Right atrium auricular region (tissue), 2 donors: ENCODE data around the gene LCOR. TPM values are rescaled to one million over a fixed set of nuclear protein-coding genes. Genes with fewer than 3 reads are reported as not detected.
A peak's percentile ranks its signal among the peaks of the same experiment; 100 is the strongest.

Source experiments
- DNase-seq: peaks from one replicate; pipeline ENCODE4 v3.0.0-alpha.2; 2019; ENCODE audit warnings: low spot score
- H3K27ac ChIP-seq, 2 donors: fragments of 200-600 bp; sonication (generic); 1 replicate in 1 of 2; 2 replicates in 1 of 2; pipeline ENCODE4 v1.5.1; 2016 to 2019
- H3K27me3 ChIP-seq, 2 donors: fragments of 200-600 bp; sonication (generic); one replicate each; pipeline versions ENCODE4 v1.5.1 to v1.6.0; 2017 to 2019
- H3K36me3 ChIP-seq: fragments of 200-600 bp; sonication (generic); one replicate; pipeline ENCODE4 v1.5.1; 2016
- H3K4me1 ChIP-seq, 2 donors: fragments of 200-600 bp; sonication (generic); one replicate each; pipeline versions ENCODE4 v1.5.1 to v1.6.0; 2017 to 2019
- H3K4me3 ChIP-seq, 2 donors: fragments of 200-600 bp; sonication (generic); 1 replicate in 1 of 2; 2 replicates in 1 of 2; pipeline ENCODE4 v1.5.1; 2017 to 2019; ENCODE audit warnings: mild to moderate bottlenecking in 1 of 2, moderate library complexity in 1 of 2
- H3K9me3 ChIP-seq, 2 donors: fragments of 200-600 bp; sonication (generic); one replicate each; pipeline ENCODE4 v1.5.1; 2019
- CTCF ChIP-seq, 2 donors: fragments of 200-600 bp; sonication (generic); IDR thresholded peaks; one replicate each; pipeline ENCODE4 v1.5.1; 2019; ENCODE audit warnings: antibody characterized with exemption in 2 of 2
- total RNA-seq, 2 donors: library from RNA; depleted of rRNA; stranded (reverse); fragments of >200 nt; gene quantifications; one replicate each; pipeline ENCODE4 v1.1.0, GENCODE V29; 2016

Gene LCOR
- total RNA-seq, 2 donors from 2014 or later = 10.2 to 12.2 TPM

DNA sequence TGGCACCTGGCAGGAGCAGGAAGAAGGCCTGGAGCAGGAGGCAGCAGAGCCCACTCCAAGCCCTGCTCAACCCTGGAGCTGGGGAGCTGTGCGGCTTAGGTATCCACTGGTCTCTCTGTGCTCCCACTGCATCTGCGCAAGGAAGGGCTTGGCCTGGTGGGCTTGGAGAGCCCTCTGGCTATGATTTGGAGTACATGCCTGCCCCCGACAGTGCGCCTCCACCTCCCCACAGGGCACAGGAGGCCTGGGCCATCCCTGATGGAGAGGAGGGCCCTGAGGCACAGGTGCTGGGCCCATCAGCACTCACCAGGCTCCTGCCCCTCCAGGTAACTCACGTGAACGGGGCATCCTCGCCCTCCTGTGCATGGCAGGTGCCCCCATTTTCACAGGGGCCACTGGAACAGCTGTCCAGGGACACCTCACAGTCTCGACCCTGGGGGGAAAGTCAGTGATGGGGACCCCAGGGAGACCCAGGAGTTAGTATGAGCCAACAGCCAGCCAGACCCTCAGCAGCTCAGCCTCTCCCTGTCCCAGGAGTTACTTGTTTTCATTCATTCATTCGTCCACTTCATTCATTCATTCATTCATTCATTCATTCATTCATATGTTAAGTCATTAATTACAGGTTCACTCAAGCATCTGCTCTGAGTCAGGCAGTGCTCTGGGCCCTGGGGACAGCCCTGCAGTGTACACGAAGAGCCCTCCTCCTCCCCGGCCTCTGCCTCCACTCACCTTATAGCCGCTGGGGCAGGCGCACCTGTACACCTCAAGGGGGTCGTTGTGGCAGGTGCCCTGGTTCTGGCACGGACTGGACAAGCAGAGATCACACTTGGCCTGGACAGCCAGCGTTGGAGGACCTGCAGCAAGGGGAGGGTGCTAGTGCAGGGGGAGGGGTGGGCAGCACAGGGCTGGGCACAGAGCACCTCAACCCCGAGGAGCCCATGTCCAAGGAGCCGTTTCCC lies 186.4 kb downstream of the LCOR start:
- Histone ChIP-seq H3K36me3 (no peaks in the 10 kb centered on the region), H3K4me1 (peaks cover 0 to 7% of the 10 kb centered on the region in 2 donors), H3K27me3 (no peaks in the 10 kb centered on the region), H3K9me3 (no peaks in the 10 kb centered on the region), H3K27ac (no peak overlapping the region), H3K4me3 (no peak overlapping the region)
- TF ChIP-seq CTCF (IDR thresholded peaks at IDR 0.05) = no peak
- no peak for DNase-seq

GRCh38 chr10:97019213-97019844 lies 187.2 kb downstream of the LCOR start:
- Histone ChIP-seq H3K9me3 (no peaks in the 10 kb centered on the region), H3K36me3 (no peaks in the 10 kb centered on the region), H3K4me1 (peaks cover 0 to 15% of the 10 kb centered on the region in 2 donors), H3K27ac (no peak overlapping the region), H3K4me3 (no peak overlapping the region), H3K27me3 (no peaks in the 10 kb centered on the region)
- no peak for DNase-seq
- no peak for TF ChIP-seq CTCF (IDR thresholded peaks at IDR 0.05)

DNA sequence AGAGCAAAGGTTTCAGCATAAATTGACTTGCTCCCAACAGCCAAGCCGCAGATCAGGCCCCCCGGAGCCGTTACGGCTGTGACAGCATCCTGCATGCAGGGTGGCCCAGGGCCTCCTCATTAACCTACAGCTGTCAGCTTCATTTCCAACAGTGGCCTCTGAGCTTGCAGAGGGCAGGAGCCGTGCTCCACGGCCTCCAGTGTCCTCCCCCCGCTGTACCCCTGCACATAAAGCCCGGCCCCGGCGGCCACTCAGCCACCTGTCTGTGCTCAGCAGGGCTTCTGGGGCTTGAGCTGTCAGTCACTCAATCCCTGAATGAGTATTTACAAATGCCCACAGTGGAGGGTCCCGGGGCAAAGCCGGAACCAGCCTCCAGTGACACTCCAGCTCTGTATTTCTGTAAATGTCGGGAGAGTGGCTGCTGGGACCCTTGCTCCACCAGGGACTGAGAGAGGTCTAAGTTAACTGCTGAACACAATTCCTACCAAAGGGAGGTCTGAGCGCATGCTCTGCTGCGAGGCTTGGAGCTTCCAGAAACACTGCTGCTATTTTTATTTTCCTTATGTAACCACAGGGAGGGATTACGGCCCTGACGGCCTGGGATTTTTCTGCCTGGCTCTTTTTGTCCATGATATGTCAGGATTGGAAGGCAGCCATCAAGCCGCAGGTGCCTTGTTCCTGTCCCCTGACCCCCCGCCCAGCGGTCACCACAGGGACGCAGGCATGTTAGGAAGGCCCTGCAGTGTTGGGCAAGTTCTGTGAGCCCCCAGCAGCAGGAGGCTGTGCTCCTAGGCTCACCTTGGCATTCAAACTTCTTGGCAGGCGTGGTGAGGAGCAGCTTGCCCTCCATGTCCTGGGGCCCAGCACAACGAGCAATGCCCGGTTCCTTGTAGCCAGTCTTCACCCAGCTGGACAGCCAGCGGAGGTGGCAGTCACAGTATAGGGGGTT lies 188.6 kb downstream of the LCOR start:
- Histone ChIP-seq H3K27ac (peak overlapping the region; percentile 76 to 88), H3K27me3 (no peaks in the 10 kb centered on the region), H3K9me3 (no peaks in the 10 kb centered on the region), H3K4me1 (peaks cover 0 to 19% of the 10 kb centered on the region in 2 donors), H3K4me3 (no peak overlapping the region), H3K36me3 (no peaks in the 10 kb centered on the region)
- no peak for DNase-seq
- TF ChIP-seq CTCF (IDR thresholded peaks at IDR 0.05) = no peak

DNA sequence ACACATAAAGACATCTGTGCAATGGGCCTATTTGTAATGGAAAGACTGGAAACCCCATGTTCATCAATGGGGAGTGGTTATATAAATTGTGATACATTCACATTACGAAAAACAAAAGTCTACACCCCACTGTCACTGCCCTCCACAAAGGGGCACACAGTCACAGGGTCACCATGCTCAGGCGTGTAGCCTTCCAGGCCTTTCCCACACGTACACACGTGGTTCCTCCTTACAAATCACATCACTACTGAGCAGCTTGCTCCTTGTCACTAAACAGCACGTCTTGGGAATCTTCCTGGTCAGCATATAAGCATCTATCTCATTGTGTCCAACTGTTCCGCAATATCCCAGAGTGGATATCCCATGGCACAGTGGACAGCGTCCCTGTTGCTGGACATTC lies 190.5 kb downstream of the LCOR start:
- no peaks in the 10 kb centered on the region for H3K27me3 ChIP-seq
- peaks cover 0 to 19% of the 10 kb centered on the region in 2 donors for H3K4me1 ChIP-seq
- H3K27ac ChIP-seq = no peak overlapping the region
- H3K36me3 ChIP-seq = no peaks in the 10 kb centered on the region
- no peak overlapping the region for H3K4me3 ChIP-seq
- no peak for DNase-seq
- TF ChIP-seq CTCF (IDR thresholded peaks at IDR 0.05) = no peak
- no peaks in the 10 kb centered on the region for H3K9me3 ChIP-seq

DNA sequence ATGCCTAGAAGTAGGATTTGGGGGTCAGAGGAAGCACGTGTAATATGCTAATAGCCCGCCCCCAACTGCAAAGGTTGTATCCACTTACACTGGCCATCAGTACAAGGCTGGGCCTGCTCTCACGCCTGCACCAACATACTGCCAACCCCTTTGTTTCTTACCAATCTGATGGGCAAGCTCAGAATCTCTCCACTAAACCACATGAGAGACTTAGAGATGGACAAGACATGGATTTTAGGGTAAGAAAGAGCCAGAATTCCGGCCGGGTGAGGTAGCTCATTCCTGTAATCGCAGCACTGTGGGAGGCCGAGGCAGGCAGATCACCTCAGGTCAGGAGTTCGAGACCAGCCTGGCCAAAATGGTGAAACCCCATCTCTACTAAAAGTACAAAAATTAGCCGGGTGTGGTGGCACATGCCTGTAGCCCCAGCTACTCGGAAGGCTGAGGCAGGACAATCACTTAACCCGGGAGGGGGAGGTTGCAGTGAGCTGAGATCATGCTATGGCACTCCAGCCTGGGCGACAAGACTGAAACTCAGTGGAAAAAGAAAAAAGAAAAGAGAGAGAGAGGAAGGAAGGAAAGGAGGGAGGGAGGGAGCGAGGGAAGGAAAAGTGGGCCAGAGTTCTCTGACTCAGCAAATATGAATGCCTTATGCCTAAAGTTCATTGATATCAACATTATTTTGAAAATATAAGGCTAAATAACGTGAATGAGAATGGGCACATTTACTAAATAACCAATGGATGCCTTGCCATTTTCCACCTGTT lies 191.5 kb downstream of the LCOR start:
- Histone ChIP-seq H3K4me1 (peaks cover 0 to 19% of the 10 kb centered on the region in 2 donors), H3K9me3 (no peaks in the 10 kb centered on the region), H3K36me3 (no peaks in the 10 kb centered on the region), H3K4me3 (no peak overlapping the region), H3K27me3 (no peaks in the 10 kb centered on the region), H3K27ac (peak overlapping the region; percentile 65 to 66)
- TF ChIP-seq CTCF (IDR thresholded peaks at IDR 0.05) = no peak
- no peak for DNase-seq
